ENCODE results near the gene ATRNL1.

The ATRNL1 gene

GRCh38 chr10:115606741-115607140 lies 513.6 kb downstream of the ATRNL1 start:
- Mint-ChIP-seq H3K4me1 (no peaks in the 10 kb centered on the region), H3K36me3 (ENCODE audit: insufficient read depth) (no peaks in the 10 kb centered on the region), H3K27ac (ENCODE audit: low read depth) (no peak overlapping the region), H3K27me3 (no peaks in the 10 kb centered on the region), H3K9me3 (no peaks in the 10 kb centered on the region), H3K4me3 (no peak overlapping the region)
- DNase-seq (ENCODE audit: low spot score in 2 of 2) (no peak), ATAC-seq (replicated peaks; ENCODE audit: extremely low read depth, poor library complexity, severe bottlenecking) (no peak)

- H3K27ac Mint-ChIP-seq (ENCODE audit: low read depth) = no peak overlapping the region
- ATAC-seq (replicated peaks; ENCODE audit: extremely low read depth, poor library complexity, severe bottlenecking) = no peak
- H3K9me3 Mint-ChIP-seq = no peaks in the 10 kb centered on the region
- no peak for DNase-seq (ENCODE audit: low spot score in 2 of 2)
- H3K4me3 Mint-ChIP-seq = no peak overlapping the region
- no peaks in the 10 kb centered on the region for H3K27me3 Mint-ChIP-seq
- H3K4me1 Mint-ChIP-seq = no peaks in the 10 kb centered on the region
- no peaks in the 10 kb centered on the region for H3K36me3 Mint-ChIP-seq (ENCODE audit: insufficient read depth)
These were observed 531.3 kb downstream of the ATRNL1 start for GRCh38 chr10:115624448-115624847.

GRCh38 chr10:115628616-115629015 lies 535.5 kb downstream of the ATRNL1 start:
- DNase-seq (ENCODE audit: low spot score in 2 of 2) = no peak
- H3K36me3 Mint-ChIP-seq (ENCODE audit: insufficient read depth) = no peaks in the 10 kb centered on the region
- no peak overlapping the region for H3K27ac Mint-ChIP-seq (ENCODE audit: low read depth)
- no peak for ATAC-seq (replicated peaks; ENCODE audit: extremely low read depth, poor library complexity, severe bottlenecking)
- H3K4me3 Mint-ChIP-seq = no peak overlapping the region
- no peaks in the 10 kb centered on the region for H3K4me1 Mint-ChIP-seq
- H3K9me3 Mint-ChIP-seq = no peaks in the 10 kb centered on the region
- H3K27me3 Mint-ChIP-seq = no peaks in the 10 kb centered on the region

GRCh38 chr10:115638246-115638645 lies 545.1 kb downstream of the ATRNL1 start:
- Mint-ChIP-seq H3K27ac (ENCODE audit: low read depth) (no peak overlapping the region), H3K4me1 (no peaks in the 10 kb centered on the region), H3K4me3 (no peak overlapping the region), H3K36me3 (ENCODE audit: insufficient read depth) (peaks cover 1% of the 10 kb centered on the region), H3K9me3 (peaks cover 23% of the 10 kb centered on the region), H3K27me3 (no peaks in the 10 kb centered on the region)
- DNase-seq (ENCODE audit: low spot score in 2 of 2) (no peak), ATAC-seq (replicated peaks; ENCODE audit: extremely low read depth, poor library complexity, severe bottlenecking) (no peak)

GRCh38 chr10:115649217-115649616 lies 556.1 kb downstream of the ATRNL1 start:
- H3K4me3 Mint-ChIP-seq = no peak overlapping the region
- no peak for ATAC-seq (replicated peaks; ENCODE audit: extremely low read depth, poor library complexity, severe bottlenecking)
- H3K27me3 Mint-ChIP-seq = no peaks in the 10 kb centered on the region
- no peaks in the 10 kb centered on the region for H3K4me1 Mint-ChIP-seq
- DNase-seq (ENCODE audit: low spot score in 2 of 2) = no peak
- no peaks in the 10 kb centered on the region for H3K9me3 Mint-ChIP-seq
- H3K27ac Mint-ChIP-seq (ENCODE audit: low read depth) = no peak overlapping the region
- no peaks in the 10 kb centered on the region for H3K36me3 Mint-ChIP-seq (ENCODE audit: insufficient read depth)

GRCh38 chr10:115653473-115653872 lies 560.3 kb downstream of the ATRNL1 start:
- H3K27me3 Mint-ChIP-seq = no peaks in the 10 kb centered on the region
- peaks cover 11% of the 10 kb centered on the region for H3K9me3 Mint-ChIP-seq
- no peak overlapping the region for H3K27ac Mint-ChIP-seq (ENCODE audit: low read depth)
- no peak for DNase-seq (ENCODE audit: low spot score in 2 of 2)
- H3K4me1 Mint-ChIP-seq = no peaks in the 10 kb centered on the region
- ATAC-seq (replicated peaks; ENCODE audit: extremely low read depth, poor library complexity, severe bottlenecking) = no peak
- no peak overlapping the region for H3K4me3 Mint-ChIP-seq
- H3K36me3 Mint-ChIP-seq (ENCODE audit: insufficient read depth) = no peaks in the 10 kb centered on the region

GRCh38 chr10:115654961-115655360 lies 561.8 kb downstream of the ATRNL1 start:
- DNase-seq (ENCODE audit: low spot score in 2 of 2) (no peak), ATAC-seq (replicated peaks; ENCODE audit: extremely low read depth, poor library complexity, severe bottlenecking) (no peak)
- H3K27ac Mint-ChIP-seq (ENCODE audit: low read depth) = no peak overlapping the region
- H3K36me3 Mint-ChIP-seq (ENCODE audit: insufficient read depth) = no peaks in the 10 kb centered on the region
- no peaks in the 10 kb centered on the region for H3K4me1 Mint-ChIP-seq
- peaks cover 11% of the 10 kb centered on the region for H3K9me3 Mint-ChIP-seq
- H3K4me3 Mint-ChIP-seq = no peak overlapping the region
- no peaks in the 10 kb centered on the region for H3K27me3 Mint-ChIP-seq

- ATAC-seq (replicated peaks; ENCODE audit: extremely low read depth, poor library complexity, severe bottlenecking) (no peak), DNase-seq (ENCODE audit: low spot score in 2 of 2) (no peak)
- H3K27ac Mint-ChIP-seq (ENCODE audit: low read depth) = no peak overlapping the region
- peaks cover 11% of the 10 kb centered on the region for H3K9me3 Mint-ChIP-seq
- no peaks in the 10 kb centered on the region for H3K4me1 Mint-ChIP-seq
- H3K27me3 Mint-ChIP-seq = no peaks in the 10 kb centered on the region
- no peak overlapping the region for H3K4me3 Mint-ChIP-seq
- no peaks in the 10 kb centered on the region for H3K36me3 Mint-ChIP-seq (ENCODE audit: insufficient read depth)
These were observed 564.1 kb downstream of the ATRNL1 start for GRCh38 chr10:115657161-115657860.

GRCh38 chr10:115659616-115660015 lies 566.5 kb downstream of the ATRNL1 start:
- DNase-seq (ENCODE audit: low spot score in 2 of 2) (no peak), ATAC-seq (replicated peaks; ENCODE audit: extremely low read depth, poor library complexity, severe bottlenecking) (no peak)
- Mint-ChIP-seq H3K36me3 (ENCODE audit: insufficient read depth) (no peaks in the 10 kb centered on the region), H3K9me3 (peaks cover 17% of the 10 kb centered on the region), H3K4me1 (no peaks in the 10 kb centered on the region), H3K27ac (ENCODE audit: low read depth) (no peak overlapping the region), H3K4me3 (no peak overlapping the region), H3K27me3 (no peaks in the 10 kb centered on the region)

- Mint-ChIP-seq H3K9me3 (peaks cover 12% of the 10 kb centered on the region), H3K4me1 (no peaks in the 10 kb centered on the region), H3K36me3 (ENCODE audit: insufficient read depth) (no peaks in the 10 kb centered on the region), H3K27me3 (no peaks in the 10 kb centered on the region), H3K4me3 (no peak overlapping the region), H3K27ac (ENCODE audit: low read depth) (no peak overlapping the region)
- no peak for DNase-seq (ENCODE audit: low spot score in 2 of 2)
- ATAC-seq (replicated peaks; ENCODE audit: extremely low read depth, poor library complexity, severe bottlenecking) = no peak
These were observed 567.2 kb downstream of the ATRNL1 start for GRCh38 chr10:115660391-115660790.

- no peaks in the 10 kb centered on the region for H3K36me3 Mint-ChIP-seq (ENCODE audit: insufficient read depth)
- ATAC-seq (replicated peaks; ENCODE audit: extremely low read depth, poor library complexity, severe bottlenecking) = no peak
- no peaks in the 10 kb centered on the region for H3K4me1 Mint-ChIP-seq
- H3K9me3 Mint-ChIP-seq = peaks cover 12% of the 10 kb centered on the region
- H3K27ac Mint-ChIP-seq (ENCODE audit: low read depth) = no peak overlapping the region
- H3K27me3 Mint-ChIP-seq = no peaks in the 10 kb centered on the region
- DNase-seq (ENCODE audit: low spot score in 2 of 2) = no peak
- H3K4me3 Mint-ChIP-seq = no peak overlapping the region
These were observed 569.3 kb downstream of the ATRNL1 start for GRCh38 chr10:115662422-115662821.

- H3K4me3 Mint-ChIP-seq = no peak overlapping the region
- H3K27me3 Mint-ChIP-seq = no peaks in the 10 kb centered on the region
- H3K9me3 Mint-ChIP-seq = peaks cover 7% of the 10 kb centered on the region
- H3K36me3 Mint-ChIP-seq (ENCODE audit: insufficient read depth) = no peaks in the 10 kb centered on the region
- H3K27ac Mint-ChIP-seq (ENCODE audit: low read depth) = no peak overlapping the region
- H3K4me1 Mint-ChIP-seq = no peaks in the 10 kb centered on the region
- ATAC-seq (replicated peaks; ENCODE audit: extremely low read depth, poor library complexity, severe bottlenecking) (no peak), DNase-seq (ENCODE audit: low spot score in 2 of 2) (no peak)
These were observed 572.4 kb downstream of the ATRNL1 start for GRCh38 chr10:115665549-115665948.

- no peak for ATAC-seq (replicated peaks; ENCODE audit: extremely low read depth, poor library complexity, severe bottlenecking)
- Mint-ChIP-seq H3K4me3 (no peak overlapping the region), H3K27ac (ENCODE audit: low read depth) (no peak overlapping the region), H3K27me3 (no peaks in the 10 kb centered on the region), H3K9me3 (peaks cover 15% of the 10 kb centered on the region), H3K4me1 (no peaks in the 10 kb centered on the region), H3K36me3 (ENCODE audit: insufficient read depth) (no peaks in the 10 kb centered on the region)
- DNase-seq (ENCODE audit: low spot score in 2 of 2) = no peak
These were observed 581.3 kb downstream of the ATRNL1 start for GRCh38 chr10:115674496-115674895.

All from central memory CD8-positive, alpha-beta T cell (primary cell).